SK-N-SH (cell line): ENCODE measurements around the gene IFT122. TPM values are rescaled to one million over a fixed set of nuclear protein-coding genes. Genes with fewer than 3 reads are reported as not detected.

ENCODE experiments used
- CTCF ChIA-PET: fragments of 300-600, 350-600 bp; formaldehyde crosslinking; extraction: SDS; loops from one replicate; lab custom pipeline; 2021; lab: Yijun Ruan, JAX
- POLR2A ChIA-PET: fragments of 350-600 bp; sonication (Branson Sonifier 250); formaldehyde crosslinking; extraction: SDS; loops from one replicate; lab custom pipeline; 2020; ENCODE audit warnings: antibody characterized with exemption, inconsistent platforms; lab: Yijun Ruan, JAX
- DNase-seq: peaks from one replicate; pipeline ENCODE4 v3.0.0; 2012
- H2AFZ ChIP-seq: fragments of 200-600 bp; sonication (generic); 2 replicates; pipeline ENCODE4 v1.8.1; 2016; ENCODE audit warnings: antibody characterized with exemption, mild to moderate bottlenecking, low read depth
- H3F3A ChIP-seq: fragments of 200-600 bp; sonication (generic); replicated peaks from 2 replicates; pipeline ENCODE3; 2016; ENCODE audit warnings: antibody characterized with exemption, mild to moderate bottlenecking; ENCODE audit not compliant: insufficient read depth
- H3K27ac ChIP-seq, 2 experiments: fragments of 200-500 bp in 1 of 2; fragments of 200-600 bp in 1 of 2; sonication (Bioruptor generic) in 1 of 2; sonication (generic), shearing (Covaris generic) in 1 of 2; 2 replicates each; pipeline versions ENCODE4 v1.5.1 to v1.6.1; 2014 to 2016; ENCODE audit warnings: low read depth in 2 of 2, inconsistent platforms in 1 of 2, low read length in 1 of 2, mild to moderate bottlenecking in 1 of 2, mixed read lengths in 1 of 2
- H3K27me3 ChIP-seq: fragments of 200-600 bp; sonication (generic), shearing (Covaris generic); 2 replicates; pipeline ENCODE4 v1.6.1; 2016; ENCODE audit warnings: mixed run types; ENCODE audit not compliant: insufficient read depth
- H3K36me3 ChIP-seq, 2 experiments: fragments of 200-500 bp in 1 of 2; fragments of 200-600 bp in 1 of 2; sonication (Bioruptor generic) in 1 of 2; sonication (generic) in 1 of 2; replicated peaks in 1 of 2; 2 replicates each; pipeline versions ENCODE3 to v1.5.1; 2014 to 2016; ENCODE audit warnings: low read length in 1 of 2, mild to moderate bottlenecking in 1 of 2; ENCODE audit not compliant: insufficient read depth in 2 of 2, control insufficient read depth in 1 of 2
- H3K4me1 ChIP-seq, 2 experiments: fragments of 200-500 bp in 1 of 2; fragments of 200-600 bp in 1 of 2; sonication (Bioruptor generic) in 1 of 2; sonication (generic), shearing (Covaris generic) in 1 of 2; 2 replicates each; pipeline versions ENCODE4 v1.5.1 to v1.6.1; 2014 to 2016; ENCODE audit warnings: low read depth in 1 of 2, low read length in 1 of 2, mixed run types in 1 of 2; ENCODE audit not compliant: insufficient read depth in 2 of 2, control insufficient read depth in 1 of 2
- H3K4me2 ChIP-seq: fragments of 200-600 bp; sonication (generic), shearing (Covaris generic); 2 replicates; pipeline ENCODE4 v1.6.1; 2017; ENCODE audit warnings: mixed run types
- H3K4me3 ChIP-seq, 2 experiments: fragments of 200-500 bp in 1 of 2; fragments of 200-600 bp in 1 of 2; sonication (Bioruptor generic) in 1 of 2; sonication (generic), shearing (Covaris generic) in 1 of 2; 2 replicates each; pipeline versions ENCODE4 v1.5.1 to v1.8.1; 2014 to 2016; ENCODE audit warnings: low read depth in 2 of 2, inconsistent platforms in 1 of 2, low read length in 1 of 2, mild to moderate bottlenecking in 1 of 2, mixed read lengths in 1 of 2, moderate library complexity in 1 of 2
- H3K79me2 ChIP-seq: fragments of 200-600 bp; sonication (generic); 2 replicates; pipeline ENCODE4 v1.8.1; 2017; ENCODE audit warnings: mild to moderate bottlenecking; ENCODE audit not compliant: insufficient read depth
- H3K9ac ChIP-seq: fragments of 200-600 bp; sonication (generic); 2 replicates; pipeline ENCODE4 v1.6.1; 2017; ENCODE audit warnings: mixed run types
- H3K9me2 ChIP-seq: fragments of 200-600 bp; sonication (generic); 2 replicates; pipeline ENCODE4 v1.6.1; 2017; ENCODE audit warnings: mixed run types
- H3K9me3 ChIP-seq: fragments of 200-600 bp; sonication (generic); 2 replicates; pipeline ENCODE4 v1.6.1; 2017; ENCODE audit warnings: mixed run types, mild to moderate bottlenecking, moderate library complexity
- H4K20me1 ChIP-seq: fragments of 200-600 bp; sonication (generic); 2 replicates; pipeline ENCODE4 v1.6.1; 2017; ENCODE audit warnings: mild to moderate bottlenecking, mixed run types; ENCODE audit not compliant: insufficient read depth
- CHD2 ChIP-seq: fragments of 150-350 bp; IDR thresholded peaks from 2 replicates; pipeline ENCODE4 v1.6.1; 2018; ENCODE audit warnings: low read length; ENCODE audit not compliant: partially characterized antibody
- CTCF ChIP-seq: fragments of 200-600 bp; sonication (generic); IDR thresholded peaks from 2 replicates; pipeline ENCODE4 v1.6.1; 2017; ENCODE audit warnings: antibody characterized with exemption, mild to moderate bottlenecking, moderate library complexity
- EZH2phosphoT487 ChIP-seq: fragments of 200-600 bp; sonication (generic); IDR thresholded peaks from 2 replicates; pipeline ENCODE4 v1.6.1; 2017; ENCODE audit warnings: low read depth, mixed run types, mild to moderate bottlenecking, antibody characterized with exemption, moderate library complexity, borderline replicate concordance
- IRF3 ChIP-seq: fragments of 150-350 bp; IDR thresholded peaks from 2 replicates; pipeline ENCODE4 v1.6.1; 2016; ENCODE audit warnings: mild to moderate bottlenecking, low read depth, low read length
- JUND ChIP-seq: IDR thresholded peaks from 2 replicates; pipeline ENCODE4 v1.4.0; 2012
- MEF2A ChIP-seq: IDR thresholded peaks from 2 replicates; pipeline ENCODE4 v1.4.0; 2012; ENCODE audit warnings: low read depth, borderline replicate concordance
- NRF1 ChIP-seq: IDR thresholded peaks from 2 replicates; pipeline ENCODE4 v1.6.1; 2012; ENCODE audit warnings: low read depth, mild to moderate bottlenecking, low read length
- POLR2AphosphoS5 ChIP-seq: IDR thresholded peaks from 2 replicates; pipeline ENCODE4 v1.6.1; 2012; ENCODE audit warnings: low read depth, low read length
- RCOR1 ChIP-seq: fragments of 150-350 bp; IDR thresholded peaks from 2 replicates; pipeline ENCODE4 v1.6.1; 2017; ENCODE audit warnings: antibody characterized with exemption, low read length
- RFX5 ChIP-seq: IDR thresholded peaks from 2 replicates; pipeline ENCODE4 v1.6.1; 2012; ENCODE audit warnings: mild to moderate bottlenecking, improper control_type of control experiment, low read length
- TCF12 ChIP-seq: IDR thresholded peaks from 2 replicates; pipeline ENCODE4 v1.4.0; 2012
- YY1 ChIP-seq: IDR thresholded peaks from 2 replicates; pipeline ENCODE4 v1.4.0; 2012; ENCODE audit warnings: low read depth, mild to moderate bottlenecking
- ZBTB33 ChIP-seq: IDR thresholded peaks from 2 replicates; pipeline ENCODE4 v1.4.0; 2012; ENCODE audit warnings: low read depth, borderline replicate concordance
- WGBS: methylation state at CpG from one replicate; pipeline ENCODE4 v1.1.6; 2017; ENCODE audit warnings: low lambda C conversion rate; 5-methylcytosine and 5-hydroxymethylcytosine counted together
- polyA plus RNA-seq, 3 experiments: library from polyadenylated mRNA; depleted of rRNA; stranded (reverse); fragments of >200 nt; gene quantifications; 2 replicates each; pipeline ENCODE4 v1.2.3, GENCODE V29; 2012

The IFT122 gene
- polyA plus RNA-seq, 1 of the 3 experiments (the other 2 are of a cell fraction) = 20.1 TPM

GRCh38 chr3:129424185-129424841 lies 15.7 kb upstream of the IFT122 start:
- POLR2A ChIA-PET = no interaction called here
- H2AFZ ChIP-seq = no peak overlapping the region

GRCh38 chr3:129425213-129425612 lies 14.8 kb upstream of the IFT122 start:
- Histone ChIP-seq H3K79me2 (no peaks in the 10 kb centered on the region), H3K4me2 (no peak overlapping the region), H3K9me2 (no peaks in the 10 kb centered on the region), H4K20me1 (no peaks in the 10 kb centered on the region), H3K27ac (no peak overlapping the region), H3K4me1 (peaks cover 0 to 12% of the 10 kb centered on the region in 2 experiments; a peak in 2 of 4 replicates), H3K4me3 (no peak overlapping the region), H3K9ac (no peak overlapping the region), H3K27me3 (no peaks in the 10 kb centered on the region), H2AFZ (no peak overlapping the region), H3K9me3 (no peaks in the 10 kb centered on the region), H3F3A (peaks cover 8% of the 10 kb centered on the region), H3K36me3 (no peaks in the 10 kb centered on the region)
- DNase-seq = no peak
- POLR2A ChIA-PET = no interaction called here
- CTCF ChIA-PET = no interaction called here
- 54% methylated on average over 3 of the region's 3 CpGs for WGBS
- no peak for TF ChIP-seq CTCF
- TF ChIP-seq TCF12 = no peak
- TF ChIP-seq MEF2A = no peak
- TF ChIP-seq CHD2 = no peak
- no peak for TF ChIP-seq YY1
- TF ChIP-seq EZH2phosphoT487 = no peak
- no peak for TF ChIP-seq IRF3
- no peak for TF ChIP-seq ZBTB33
- no peak for TF ChIP-seq JUND

More at GRCh38 chr3:129424185-129424841, 15.7 kb upstream of the IFT122 start:
- H3K9me2 ChIP-seq = no peaks in the 10 kb centered on the region
- H4K20me1 ChIP-seq = no peaks in the 10 kb centered on the region
- no peak overlapping the region for H3K27ac ChIP-seq
- H3F3A ChIP-seq = peaks cover 4% of the 10 kb centered on the region
- H3K9me3 ChIP-seq = no peaks in the 10 kb centered on the region
- H3K4me3 ChIP-seq = no peak overlapping the region
- DNase-seq = no peak
- CTCF ChIA-PET = interaction anchor here (1.0 to 1.8 kb wide), 2 partner anchors 20 to 41 kb away, joined by 3 to 9 read pairs; no protein-coding TSS in a partner anchor
- no peaks in the 10 kb centered on the region for H3K36me3 ChIP-seq
- H3K4me1 ChIP-seq = peaks cover 0 to 12% of the 10 kb centered on the region in 2 experiments; a peak in 2 of 4 replicates
- TF ChIP-seq EZH2phosphoT487 (no peak), RFX5 (no peak), POLR2AphosphoS5 (no peak), NRF1 (no peak), JUND (no peak), CTCF (no peak), IRF3 (no peak), RCOR1 (no peak), YY1 (no peak), TCF12 (no peak)
- whole genome bisulfite sequencing = 89% methylated on average over 4 of the region's 4 CpGs
- no peak overlapping the region for H3K4me2 ChIP-seq
- H3K27me3 ChIP-seq = no peaks in the 10 kb centered on the region
- H3K9ac ChIP-seq = no peak overlapping the region
- no peaks in the 10 kb centered on the region for H3K79me2 ChIP-seq
